Measurements from ENCODE around the gene GLB1L.

- TF ChIP-seq, protein P1, sequence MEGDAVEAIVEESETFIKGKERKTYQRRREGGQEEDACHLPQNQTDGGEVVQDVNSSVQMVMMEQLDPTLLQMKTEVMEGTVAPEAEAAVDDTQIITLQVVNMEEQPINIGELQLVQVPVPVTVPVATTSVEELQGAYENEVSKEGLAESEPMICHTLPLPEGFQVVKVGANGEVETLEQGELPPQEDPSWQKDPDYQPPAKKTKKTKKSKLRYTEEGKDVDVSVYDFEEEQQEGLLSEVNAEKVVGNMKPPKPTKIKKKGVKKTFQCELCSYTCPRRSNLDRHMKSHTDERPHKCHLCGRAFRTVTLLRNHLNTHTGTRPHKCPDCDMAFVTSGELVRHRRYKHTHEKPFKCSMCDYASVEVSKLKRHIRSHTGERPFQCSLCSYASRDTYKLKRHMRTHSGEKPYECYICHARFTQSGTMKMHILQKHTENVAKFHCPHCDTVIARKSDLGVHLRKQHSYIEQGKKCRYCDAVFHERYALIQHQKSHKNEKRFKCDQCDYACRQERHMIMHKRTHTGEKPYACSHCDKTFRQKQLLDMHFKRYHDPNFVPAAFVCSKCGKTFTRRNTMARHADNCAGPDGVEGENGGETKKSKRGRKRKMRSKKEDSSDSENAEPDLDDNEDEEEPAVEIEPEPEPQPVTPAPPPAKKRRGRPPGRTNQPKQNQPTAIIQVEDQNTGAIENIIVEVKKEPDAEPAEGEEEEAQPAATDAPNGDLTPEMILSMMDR (IDR thresholded peaks at IDR 0.05) = no peak
- TF ChIP-seq POLR2A (IDR thresholded peaks at IDR 0.05) = no peak
These were observed 21.0 kb upstream of the GLB1L start for GRCh38 chr2:219266232-219266631.

Measured in vagina (tissue), 2 donors.